ENCODE data around the gene OR52K2. TPM values are rescaled to one million over a fixed set of nuclear protein-coding genes. Genes with fewer than 3 reads are reported as not detected.

The OR52K2 gene
- total RNA-seq, 1 experiment from 2014 or later = not detected

- DNase-seq = no peak
- Mint-ChIP-seq H3K36me3 (ENCODE audit: insufficient read depth, unreplicated experiment) (no peaks in the 10 kb centered on the region), H3K4me3 (ENCODE audit: unreplicated experiment) (no peak overlapping the region), H3K9me3 (ENCODE audit: unreplicated experiment) (peaks cover 17% of the 10 kb centered on the region), H3K27me3 (ENCODE audit: insufficient read depth, unreplicated experiment) (peaks cover 8% of the 10 kb centered on the region), H3K4me1 (ENCODE audit: low read depth, unreplicated experiment) (no peaks in the 10 kb centered on the region), H3K27ac (ENCODE audit: unreplicated experiment) (no peak overlapping the region)
- no TSS peak for BruUV-seq (replicated peaks)
- intact Hi-C loops (cut with micrococcal nuclease; ENCODE audit: unreplicated experiment) = no loop called here
- ChIA-PET CTCF (no interaction called here), POLR2A (no interaction called here)
- Histone ChIP-seq H3K36me3 (ENCODE audit: control insufficient read depth, insufficient read depth, low read length) (no peaks in the 10 kb centered on the region), H3K4me1 (no peaks in the 10 kb centered on the region), H3K27me3 (replicated peaks; ENCODE audit: control insufficient read depth, insufficient read depth, low read length) (no peaks in the 10 kb centered on the region), H3K4me3 (ENCODE audit: low read depth, low read length) (no peak overlapping the region), H3K9me3 (0 out of 2 replicates have a peak, but pooled peaks cover 4% of the 10 kb centered on the region)
- TF ChIP-seq CTCF (IDR thresholded peaks at IDR 0.05; ENCODE audit: insufficient read depth in 1 of 2, low read depth in 1 of 2, low read length in 1 of 2, severe bottlenecking in 1 of 2, unreplicated experiment in 1 of 2) = no peak
Measured at GRCh38 chr11:4465407-4465806, 16.3 kb downstream of the OR52K2 start.

- TF ChIP-seq CTCF (IDR thresholded peaks at IDR 0.05; ENCODE audit: insufficient read depth in 1 of 2, low read depth in 1 of 2, low read length in 1 of 2, severe bottlenecking in 1 of 2, unreplicated experiment in 1 of 2) = no peak
- no peak for DNase-seq
- H3K9me3 Mint-ChIP-seq (ENCODE audit: unreplicated experiment) = peaks cover 17% of the 10 kb centered on the region
- Histone ChIP-seq H3K27me3 (replicated peaks; ENCODE audit: control insufficient read depth, insufficient read depth, low read length) (no peaks in the 10 kb centered on the region), H3K4me3 (ENCODE audit: low read depth, low read length) (no peak overlapping the region), H3K36me3 (ENCODE audit: control insufficient read depth, insufficient read depth, low read length) (no peaks in the 10 kb centered on the region), H3K4me1 (no peaks in the 10 kb centered on the region), H3K9me3 (0 out of 2 replicates have a peak, but pooled peaks cover 4% of the 10 kb centered on the region)
- no peak overlapping the region for H3K4me3 Mint-ChIP-seq (ENCODE audit: unreplicated experiment)
- ChIA-PET CTCF (no interaction called here), POLR2A (no interaction called here)
- H3K27ac Mint-ChIP-seq (ENCODE audit: unreplicated experiment) = no peak overlapping the region
- H3K36me3 Mint-ChIP-seq (ENCODE audit: insufficient read depth, unreplicated experiment) = no peaks in the 10 kb centered on the region
- H3K4me1 Mint-ChIP-seq (ENCODE audit: low read depth, unreplicated experiment) = no peaks in the 10 kb centered on the region
- intact Hi-C loops (cut with micrococcal nuclease; ENCODE audit: unreplicated experiment) = no loop called here
- BruUV-seq (replicated peaks) = no TSS peak
- peaks cover 6% of the 10 kb centered on the region for H3K27me3 Mint-ChIP-seq (ENCODE audit: insufficient read depth, unreplicated experiment)
Measured at GRCh38 chr11:4466131-4466870, 17.2 kb downstream of the OR52K2 start.

- no peak for DNase-seq
- Mint-ChIP-seq H3K27me3 (ENCODE audit: insufficient read depth, unreplicated experiment) (peaks cover 6% of the 10 kb centered on the region), H3K4me3 (ENCODE audit: unreplicated experiment) (no peak overlapping the region), H3K27ac (ENCODE audit: unreplicated experiment) (no peak overlapping the region), H3K9me3 (ENCODE audit: unreplicated experiment) (peaks cover 17% of the 10 kb centered on the region), H3K4me1 (ENCODE audit: low read depth, unreplicated experiment) (no peaks in the 10 kb centered on the region), H3K36me3 (ENCODE audit: insufficient read depth, unreplicated experiment) (no peaks in the 10 kb centered on the region)
- Histone ChIP-seq H3K4me1 (no peaks in the 10 kb centered on the region), H3K27me3 (replicated peaks; ENCODE audit: control insufficient read depth, insufficient read depth, low read length) (no peaks in the 10 kb centered on the region), H3K9me3 (0 out of 2 replicates have a peak, but pooled peaks cover 4% of the 10 kb centered on the region), H3K4me3 (ENCODE audit: low read depth, low read length) (no peak overlapping the region), H3K36me3 (ENCODE audit: control insufficient read depth, insufficient read depth, low read length) (no peaks in the 10 kb centered on the region)
- POLR2A ChIA-PET = no interaction called here
- CTCF ChIA-PET = no interaction called here
- TF ChIP-seq CTCF (IDR thresholded peaks at IDR 0.05; ENCODE audit: insufficient read depth in 1 of 2, low read depth in 1 of 2, low read length in 1 of 2, severe bottlenecking in 1 of 2, unreplicated experiment in 1 of 2) = no peak
- intact Hi-C loops (cut with micrococcal nuclease; ENCODE audit: unreplicated experiment) = no loop called here
- BruUV-seq (replicated peaks) = no TSS peak
Measured at GRCh38 chr11:4466871-4467442, 17.9 kb downstream of the OR52K2 start.
